DMS 273 treated with DMSO at 0.1 percent for 48 hours (cell line): ENCODE results near the gene TREML4.

Source experiments
- DNase-seq: peaks from one replicate; lab custom pipeline; 2025; lab: John Stamatoyannopoulos, UW

TREML4 gene

GRCh38 chr6:41288030-41288753, 60.0 kb downstream of the TREML4 start:
- no peak for DNase-seq
